Activated T-helper 1 cell treated with anti-CD3 and anti-CD28 coated beads, Interleukin-2, amount 50 U/mL, for 16 hours (primary cell): ENCODE data around the gene C13orf42.
"Not testable (repeated sequence)": the region's sequence is repeated elsewhere in the genome, so short reads cannot be mapped to it uniquely, and the experiment has no call there.

Source experiments
- DNase-seq, 2 donors: peaks; one replicate each; pipeline ENCODE4 v3.0.0-alpha.2; 2020; ENCODE audit warnings: low read depth in 1 of 2, low spot score in 1 of 2

Gene C13orf42

GRCh38 chr13:51122868-51123566 is 11.9 kb upstream of the C13orf42 start:
- no peak for DNase-seq

GRCh38 chr13:51120873-51121272 is 9.8 kb upstream of the C13orf42 start:
- DNase-seq, result not testable (repeated sequence)

DNA sequence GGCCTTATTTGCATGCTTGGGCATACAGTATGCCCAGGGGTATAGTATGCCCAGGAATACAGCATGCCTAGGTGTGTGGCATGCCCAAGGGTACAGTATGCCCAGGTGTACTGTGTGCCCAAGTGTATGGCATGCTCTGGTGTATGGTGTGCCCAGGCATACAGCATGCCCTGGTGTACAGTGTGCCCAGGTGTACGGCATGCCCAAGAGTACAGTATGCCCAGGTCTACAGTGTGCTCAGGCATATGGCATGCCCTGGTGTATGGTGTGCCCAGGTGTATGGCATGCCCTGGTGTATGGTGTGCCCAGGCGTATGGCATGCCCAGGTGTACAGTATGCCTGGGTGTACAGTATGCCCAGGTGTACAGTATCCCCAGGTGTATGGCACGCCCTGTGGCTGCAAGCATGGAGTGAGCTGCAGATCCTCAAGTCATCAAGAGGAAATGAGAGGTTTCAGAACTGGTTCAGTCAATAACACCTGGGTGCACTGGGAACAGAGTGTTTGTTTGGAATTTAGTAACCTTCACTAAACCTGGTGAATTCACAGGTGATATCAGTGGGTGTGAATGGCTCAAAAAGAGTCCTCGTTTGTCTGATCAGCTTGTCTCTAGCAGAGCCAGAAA is 7.8 kb upstream of the C13orf42 start:
- DNase-seq, result no peak

- DNase-seq, result no peak
These were observed 2.9 kb upstream of the C13orf42 start for GRCh38 chr13:51113969-51114368.

DNA sequence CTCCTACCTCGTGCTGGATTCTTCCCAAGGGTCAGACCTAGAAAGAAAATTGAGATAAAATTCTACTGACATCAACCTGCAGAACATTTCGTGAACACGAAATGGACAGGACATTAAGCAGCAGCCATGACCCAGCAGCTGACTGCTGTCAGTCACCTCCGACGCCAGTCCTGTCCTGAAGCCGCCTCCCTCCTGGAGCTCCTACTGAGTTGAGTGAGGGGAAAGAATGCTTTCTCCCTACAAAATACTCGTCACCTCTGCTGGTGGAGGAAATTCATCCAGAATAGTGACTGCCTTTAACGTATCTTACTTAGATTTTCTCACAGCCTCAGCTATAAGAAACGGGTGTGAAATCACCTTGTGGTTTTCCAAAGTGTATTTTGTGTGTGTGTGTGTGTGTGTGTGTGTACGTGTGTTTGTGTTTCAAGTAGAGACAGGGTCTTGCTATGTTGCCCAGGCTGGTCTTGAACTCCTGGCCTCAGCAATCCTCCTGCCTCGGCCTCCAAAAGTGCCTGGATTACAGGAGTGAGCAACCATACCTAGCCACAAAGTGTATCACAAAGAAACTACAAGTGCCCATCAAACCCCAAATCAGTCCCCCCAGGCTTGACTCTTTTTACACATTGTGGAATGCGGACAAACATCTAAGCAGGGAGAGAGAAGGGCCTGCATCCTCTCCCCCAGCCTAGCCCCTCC is 2.3 kb upstream of the C13orf42 start:
- no peak for DNase-seq

DNA sequence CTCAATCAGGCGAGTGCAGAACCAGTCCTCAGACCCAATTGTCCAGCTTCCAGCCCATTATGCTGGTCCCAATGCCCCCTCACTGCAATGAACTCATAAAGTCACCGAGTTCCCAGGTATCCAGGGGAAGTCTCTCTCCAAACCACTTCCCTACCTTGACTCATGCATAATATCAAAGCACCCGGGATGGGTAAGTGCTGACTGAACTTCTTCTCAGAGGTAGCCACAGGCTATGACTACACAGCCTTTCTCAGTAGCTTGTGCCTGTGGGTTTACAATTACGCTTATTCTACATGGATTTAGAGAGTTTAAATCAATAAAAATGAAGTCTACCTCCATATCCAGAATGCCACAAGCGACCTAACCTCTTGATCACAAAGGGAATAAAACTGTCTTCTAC is 1.7 kb upstream of the C13orf42 start:
- DNase-seq, result no peak

- DNase-seq, result no peak
These were observed 923 bp upstream of the C13orf42 start for GRCh38 chr13:51111997-51112396.

DNA sequence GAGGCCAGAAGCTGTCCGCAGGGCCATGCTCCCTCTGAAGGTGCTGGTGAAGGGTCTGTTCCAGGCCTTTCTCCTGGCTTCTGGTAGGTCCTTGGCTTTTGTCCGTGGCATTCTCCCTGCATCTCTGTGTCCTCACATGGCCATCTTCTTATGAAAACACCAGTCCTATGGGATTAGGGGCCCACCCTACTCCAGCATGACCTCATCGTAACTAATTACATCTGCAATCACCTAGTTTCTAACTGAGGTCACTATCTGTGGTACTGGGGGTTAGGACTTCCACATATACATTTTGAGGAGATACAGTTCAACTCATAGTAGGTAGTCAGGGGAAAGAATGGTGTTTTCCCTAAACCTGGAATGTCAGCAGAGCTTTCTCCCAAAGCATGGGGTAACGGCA is 3.1 kb downstream of the C13orf42 start:
- no peak for DNase-seq

DNA sequence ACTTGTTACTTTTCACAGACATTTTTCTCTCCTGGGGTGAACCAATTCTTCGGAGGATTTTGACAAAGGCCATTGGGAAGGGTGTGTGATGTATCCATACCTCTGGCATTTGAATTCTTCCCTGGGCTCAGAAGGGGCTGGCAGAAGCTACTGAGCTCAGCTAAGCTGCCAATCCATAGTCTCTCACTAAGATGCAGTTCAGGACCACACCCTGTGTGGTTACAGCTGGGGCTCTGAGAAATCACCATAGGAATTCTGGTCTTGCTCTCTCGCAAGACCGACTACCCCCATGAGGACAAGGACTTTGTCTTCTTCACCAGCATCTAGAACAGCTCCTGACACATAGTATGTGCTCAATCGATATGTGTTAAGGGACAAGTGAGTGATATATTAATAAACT is 6.0 kb downstream of the C13orf42 start:
- no peak for DNase-seq

DNA sequence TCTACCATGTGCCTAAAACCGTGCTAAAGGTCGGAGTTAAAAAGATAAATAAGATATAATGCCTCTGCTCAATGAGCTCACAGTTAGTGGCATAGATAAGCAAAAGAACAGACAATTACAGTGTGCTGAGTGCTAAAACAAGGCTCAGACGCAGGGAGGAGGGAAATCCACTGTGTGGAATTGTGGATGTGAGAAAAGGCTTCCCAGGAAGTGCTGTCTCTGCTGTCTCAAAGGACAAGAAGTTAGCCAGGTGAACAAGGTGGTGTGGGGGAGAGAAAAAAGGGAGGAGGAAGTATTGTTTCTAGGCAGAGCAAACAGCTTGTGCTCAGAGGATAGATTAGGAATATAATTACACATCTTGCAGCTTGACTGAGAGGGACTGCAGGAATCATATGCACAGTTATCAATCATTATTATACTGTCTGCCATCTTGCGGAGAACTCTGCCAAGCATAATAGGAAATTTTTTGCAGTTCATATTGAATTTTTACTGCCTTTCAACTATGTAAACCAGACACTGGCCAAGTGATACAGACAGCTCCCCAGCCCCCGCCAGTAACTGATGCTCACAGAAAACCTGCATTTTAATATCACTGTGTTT is 9.3 kb downstream of the C13orf42 start:
- DNase-seq, result no peak

DNA sequence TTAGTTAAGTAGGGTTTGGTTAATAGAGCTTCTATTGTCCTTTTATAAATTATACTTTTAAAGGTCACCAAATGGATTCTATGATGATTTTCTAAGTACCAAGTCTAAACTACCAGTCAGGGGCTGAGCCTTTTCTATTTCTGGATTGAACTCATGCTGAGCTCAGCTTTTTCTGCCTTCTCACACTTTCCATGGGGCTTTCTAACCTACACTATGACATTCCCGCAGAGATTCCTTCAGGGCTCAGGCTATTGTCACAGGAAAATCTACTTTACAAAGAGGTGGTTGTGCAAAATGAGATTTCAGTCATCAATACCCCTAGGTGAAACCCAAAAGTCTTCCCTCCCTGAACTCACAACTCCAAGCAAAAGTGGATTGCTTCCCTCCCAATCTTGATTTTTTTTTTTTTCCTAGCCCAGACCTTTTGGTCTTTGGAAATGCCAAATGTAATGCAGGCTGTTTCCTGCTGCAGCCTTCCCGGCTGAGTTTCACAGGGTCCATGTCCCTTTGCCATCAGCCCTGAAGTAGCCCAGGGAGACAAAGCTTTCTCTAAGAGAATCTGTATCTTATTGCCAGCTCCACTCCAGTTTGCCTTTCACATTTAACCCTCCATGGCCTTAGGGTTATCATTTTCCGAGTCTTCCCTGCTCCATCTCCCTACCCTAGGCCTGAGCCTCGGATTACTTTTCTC is 13.6 kb downstream of the C13orf42 start:
- no peak for DNase-seq

DNA sequence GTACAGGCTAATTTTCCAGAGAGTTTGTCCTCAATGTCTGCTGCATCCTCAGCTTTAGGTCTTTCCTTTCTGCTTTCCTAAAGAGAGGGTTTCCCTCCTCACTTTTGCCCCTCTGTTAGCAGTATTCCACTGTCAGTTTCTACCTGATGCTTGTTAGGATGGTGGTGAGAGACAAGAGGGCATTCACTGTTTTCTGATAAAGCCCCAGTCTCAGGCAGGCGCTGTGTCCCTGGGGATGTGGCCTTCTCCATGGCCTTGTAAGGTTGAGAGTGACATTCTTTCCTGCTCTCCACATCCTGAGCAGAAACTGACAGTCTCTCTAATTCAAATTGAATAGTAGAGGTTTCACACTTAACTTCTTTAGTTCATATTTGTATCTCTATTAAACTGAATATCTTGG is 14.9 kb downstream of the C13orf42 start:
- DNase-seq, result no peak

- DNase-seq, result no peak
These were observed 17.5 kb downstream of the C13orf42 start for GRCh38 chr13:51093574-51093973.

DNA sequence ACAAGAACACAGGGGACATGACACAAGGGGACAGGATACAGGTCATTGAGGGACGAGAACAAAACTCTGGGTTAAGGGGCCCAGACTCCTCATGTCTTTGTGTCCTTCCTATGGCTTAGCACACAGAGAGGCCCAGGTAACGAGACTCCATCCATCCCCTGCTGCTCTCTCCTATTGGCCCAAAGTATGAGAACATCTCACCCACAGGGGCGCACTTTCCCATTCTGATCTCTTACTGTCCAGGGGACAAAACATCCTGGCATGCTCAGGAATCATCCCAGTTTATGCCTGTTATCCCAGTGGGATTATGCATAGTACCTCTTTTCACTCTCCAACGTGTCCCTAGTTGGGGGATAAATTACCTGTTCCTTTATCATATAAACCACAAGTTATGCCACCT is 19.2 kb downstream of the C13orf42 start:
- no peak for DNase-seq

DNA sequence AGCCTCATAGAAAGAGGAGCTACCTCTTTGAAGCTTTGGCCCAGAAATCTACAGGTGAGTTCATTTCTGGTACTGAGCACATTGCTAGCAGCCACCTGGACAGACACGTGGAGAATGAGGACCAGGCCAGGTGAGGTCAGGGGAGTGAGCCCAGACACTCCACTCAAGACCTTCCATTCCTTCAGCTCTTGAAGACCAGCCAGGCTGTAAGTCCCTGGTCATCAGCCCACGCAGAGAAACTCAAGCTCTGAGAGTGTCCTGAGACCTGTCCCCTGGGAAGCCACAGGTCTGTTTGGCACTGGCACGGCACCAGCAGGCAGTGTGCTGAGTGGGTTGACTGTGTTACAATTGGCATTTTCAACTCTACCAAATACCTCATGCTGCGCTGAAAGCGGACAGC is 27.4 kb downstream of the C13orf42 start:
- DNase-seq, result no peak

GRCh38 chr13:51080478-51081065 is 30.5 kb downstream of the C13orf42 start:
- not testable (repeated sequence) for DNase-seq

- DNase-seq, result no peak
These were observed 39.6 kb downstream of the C13orf42 start for GRCh38 chr13:51071493-51071892.

GRCh38 chr13:51070005-51070649 is 40.9 kb downstream of the C13orf42 start:
- DNase-seq, result peak; percentile 57 to 72

GRCh38 chr13:51068501-51068900 is 42.6 kb downstream of the C13orf42 start:
- no peak for DNase-seq

DNA sequence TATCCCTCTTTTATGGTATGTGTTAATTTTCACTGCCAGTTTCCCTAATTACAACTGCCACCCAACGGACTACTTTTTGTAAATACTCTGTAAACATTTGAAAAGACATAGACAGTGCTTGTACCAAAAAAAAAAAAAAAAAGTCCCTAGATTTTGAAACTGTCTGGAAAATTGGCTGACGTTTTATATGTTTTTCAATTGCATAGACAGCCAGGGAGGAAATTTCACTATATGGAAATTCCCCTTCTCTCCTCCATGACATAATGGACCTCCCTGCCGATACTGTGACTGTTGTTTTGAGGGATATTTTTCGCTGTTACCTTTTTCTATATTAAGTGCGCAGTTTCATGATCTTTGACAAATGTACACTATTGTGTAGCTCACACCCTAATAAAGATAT is 43.4 kb downstream of the C13orf42 start:
- DNase-seq, result no peak
